ENCODE measurements around the gene TEX44. TPM values are rescaled to one million over a fixed set of nuclear protein-coding genes. Genes with fewer than 3 reads are reported as not detected.

Gene TEX44
- total RNA-seq, 2 donors from 2014 or later = not detected

DNA sequence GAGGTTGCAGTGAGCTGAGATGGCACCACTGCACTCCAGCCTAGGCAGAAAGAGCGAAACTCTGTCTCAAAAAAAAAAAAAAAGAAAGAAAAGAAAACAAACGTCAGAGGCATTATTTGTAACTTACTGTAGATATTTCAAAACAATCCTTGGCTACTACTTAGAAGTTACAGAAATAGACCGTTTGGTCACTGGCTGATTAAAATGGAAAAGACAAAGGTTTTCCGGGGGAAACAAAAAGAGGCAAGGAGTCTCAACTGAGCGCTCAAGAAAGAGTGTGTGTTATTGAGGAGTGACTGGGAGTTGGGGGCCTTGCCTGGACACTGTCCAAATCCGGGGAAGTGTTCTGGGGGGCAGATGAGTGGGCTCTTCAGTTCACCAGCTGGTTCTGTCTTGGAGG, 47.6 kb downstream of the TEX44 start:
- Histone ChIP-seq H3K27ac (peak overlapping the region; percentile 97), H3K4me3 (no peak overlapping the region), H3K9ac (ENCODE audit: low read depth in 2 of 2, low read length in 2 of 2) (peak overlapping the region; percentile 55 to 72), H3K27me3 (no peaks in the 10 kb centered on the region), H3K4me1 (peaks cover 8% of the 10 kb centered on the region), H3K9me3 (no peaks in the 10 kb centered on the region), H3K36me3 (no peaks in the 10 kb centered on the region)
- TF ChIP-seq, protein P1, sequence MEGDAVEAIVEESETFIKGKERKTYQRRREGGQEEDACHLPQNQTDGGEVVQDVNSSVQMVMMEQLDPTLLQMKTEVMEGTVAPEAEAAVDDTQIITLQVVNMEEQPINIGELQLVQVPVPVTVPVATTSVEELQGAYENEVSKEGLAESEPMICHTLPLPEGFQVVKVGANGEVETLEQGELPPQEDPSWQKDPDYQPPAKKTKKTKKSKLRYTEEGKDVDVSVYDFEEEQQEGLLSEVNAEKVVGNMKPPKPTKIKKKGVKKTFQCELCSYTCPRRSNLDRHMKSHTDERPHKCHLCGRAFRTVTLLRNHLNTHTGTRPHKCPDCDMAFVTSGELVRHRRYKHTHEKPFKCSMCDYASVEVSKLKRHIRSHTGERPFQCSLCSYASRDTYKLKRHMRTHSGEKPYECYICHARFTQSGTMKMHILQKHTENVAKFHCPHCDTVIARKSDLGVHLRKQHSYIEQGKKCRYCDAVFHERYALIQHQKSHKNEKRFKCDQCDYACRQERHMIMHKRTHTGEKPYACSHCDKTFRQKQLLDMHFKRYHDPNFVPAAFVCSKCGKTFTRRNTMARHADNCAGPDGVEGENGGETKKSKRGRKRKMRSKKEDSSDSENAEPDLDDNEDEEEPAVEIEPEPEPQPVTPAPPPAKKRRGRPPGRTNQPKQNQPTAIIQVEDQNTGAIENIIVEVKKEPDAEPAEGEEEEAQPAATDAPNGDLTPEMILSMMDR (IDR thresholded peaks at IDR 0.05) = no peak
- DNase-seq = no peak
- intact Hi-C loops (cut with DNase I) = no loop called here

DNA sequence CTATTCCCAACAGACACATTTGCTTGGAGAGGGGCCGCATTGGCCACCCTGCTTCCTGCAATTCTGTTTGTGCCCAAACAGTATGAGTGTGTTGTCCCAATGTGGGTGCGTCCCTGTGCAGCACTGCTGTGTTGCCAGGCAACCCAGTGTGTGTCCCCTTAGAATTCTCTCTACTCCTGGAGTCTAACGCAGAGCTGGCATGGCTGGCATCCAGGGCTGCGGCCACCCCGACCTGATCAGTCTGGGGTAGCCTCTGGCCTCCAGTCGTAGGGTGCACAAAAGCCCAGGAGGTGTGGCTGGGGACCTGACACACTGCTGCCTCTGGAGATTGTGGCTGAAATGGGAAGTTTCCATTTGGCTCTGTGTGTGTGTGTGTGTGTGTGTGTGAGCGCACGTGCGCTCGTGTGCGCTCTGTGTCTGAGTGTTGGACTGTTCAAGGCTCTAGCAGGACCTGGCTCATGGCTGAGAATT, 48.0 kb downstream of the TEX44 start:
- Histone ChIP-seq H3K27me3 (no peaks in the 10 kb centered on the region), H3K4me1 (peaks cover 8% of the 10 kb centered on the region), H3K9ac (ENCODE audit: low read depth in 2 of 2, low read length in 2 of 2) (peak overlapping the region; percentile 55 to 72), H3K4me3 (no peak overlapping the region), H3K27ac (peak overlapping the region; percentile 97), H3K36me3 (no peaks in the 10 kb centered on the region), H3K9me3 (no peaks in the 10 kb centered on the region)
- peak; percentile 63 for DNase-seq
- intact Hi-C loops (cut with DNase I) = no loop called here
- TF ChIP-seq, protein P1 (IDR thresholded peaks at IDR 0.05) = no peak

DNA sequence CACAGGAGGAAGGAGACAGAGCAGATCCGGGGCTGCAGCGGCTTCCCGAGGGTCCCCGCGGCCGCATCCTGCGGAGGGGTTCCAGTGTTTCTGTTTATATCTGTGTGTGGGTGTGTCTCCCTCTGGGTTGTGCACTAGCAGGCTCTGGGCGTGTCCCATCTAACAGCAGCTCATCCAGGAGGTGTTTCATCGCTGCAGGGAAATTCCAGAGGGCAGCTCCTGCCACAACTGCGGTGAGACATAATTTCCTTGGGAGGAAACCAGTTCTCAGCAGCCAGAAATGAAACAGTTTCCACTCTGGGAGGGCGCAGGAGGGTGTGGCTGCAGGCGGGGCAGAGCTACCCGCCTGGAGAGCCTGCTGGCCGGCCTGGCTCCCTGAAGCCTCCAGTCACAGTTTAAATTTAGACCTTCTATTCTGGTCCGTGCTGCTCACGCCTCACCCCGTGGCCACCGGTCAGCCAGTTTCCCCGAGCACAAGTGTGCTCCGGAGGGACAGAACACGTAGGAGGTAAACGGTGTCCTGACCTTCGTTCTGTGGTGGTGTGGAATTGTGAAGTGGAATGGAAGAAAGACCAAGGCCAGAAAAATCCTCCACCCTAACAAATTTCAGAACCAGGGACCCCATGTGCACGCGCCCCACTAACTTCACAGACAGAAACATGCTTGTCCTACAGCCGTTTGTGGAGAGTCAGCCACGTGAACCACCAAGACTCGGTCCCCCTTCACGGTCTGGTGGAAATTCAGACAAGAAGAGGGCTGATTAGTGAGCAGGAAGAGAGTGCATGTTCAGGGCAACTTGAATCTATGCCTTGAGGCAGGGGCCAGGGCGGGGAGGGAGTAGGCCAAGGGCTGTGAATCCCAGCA, 50.2 kb downstream of the TEX44 start:
- no peak overlapping the region for H3K4me3 ChIP-seq
- H3K27me3 ChIP-seq = no peaks in the 10 kb centered on the region
- H3K36me3 ChIP-seq = no peaks in the 10 kb centered on the region
- peak overlapping the region; percentile 51 to 66 for H3K9ac ChIP-seq (ENCODE audit: low read depth in 2 of 2, low read length in 2 of 2)
- H3K27ac ChIP-seq = peak overlapping the region; percentile 97
- H3K9me3 ChIP-seq = no peaks in the 10 kb centered on the region
- H3K4me1 ChIP-seq = peaks cover 16% of the 10 kb centered on the region
- intact Hi-C loops (cut with DNase I) = no loop called here
- DNase-seq = peak; percentile 95
- TF ChIP-seq, protein P1 (IDR thresholded peaks at IDR 0.05) = no peak

DNA sequence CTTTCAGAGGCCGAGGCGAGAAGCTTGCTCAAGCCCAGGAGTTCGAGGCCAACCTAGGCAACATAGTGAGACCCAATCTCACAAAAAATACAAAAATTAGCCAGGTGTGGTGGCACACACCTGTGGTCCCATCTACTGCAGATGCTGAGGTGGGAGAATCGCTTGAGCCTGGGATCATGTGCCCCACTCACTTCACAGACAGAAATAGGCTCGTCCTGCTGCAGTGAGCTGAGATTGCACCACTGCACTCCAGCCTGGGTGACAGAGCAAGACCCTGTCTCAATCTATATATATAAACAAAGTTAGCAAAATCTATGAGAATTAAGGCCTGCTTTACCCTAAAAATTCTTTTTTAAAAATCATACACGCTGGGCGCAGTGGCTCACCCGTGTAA, 50.8 kb downstream of the TEX44 start:
- TF ChIP-seq, protein P1 (IDR thresholded peaks at IDR 0.05) = no peak
- Histone ChIP-seq H3K9ac (ENCODE audit: low read depth in 2 of 2, low read length in 2 of 2) (peak overlapping the region; percentile 45 to 66), H3K9me3 (no peaks in the 10 kb centered on the region), H3K4me1 (peaks cover 16% of the 10 kb centered on the region), H3K27me3 (no peaks in the 10 kb centered on the region), H3K27ac (peak overlapping the region; percentile 97), H3K36me3 (no peaks in the 10 kb centered on the region), H3K4me3 (no peak overlapping the region)
- intact Hi-C loops (cut with DNase I) = no loop called here
- DNase-seq = no peak

Other genes starting within 250 kb of the TEX44 start
- 100 to 1,000 TPM; 244 to 258 TPM for gene B3GNT7, start 197.2 kb upstream of the TEX44 start, total RNA-seq
- 100 to 1,000 TPM; 309 to 534 TPM for gene NCL, start 128.4 kb upstream of the TEX44 start, total RNA-seq
- under 1 TPM; 0.30 to 0.45 TPM for gene NMUR1, start 62.4 kb upstream of the TEX44 start, total RNA-seq
- gene PTMA, start 115.7 kb downstream of the TEX44 start, total RNA-seq = 1,000 to 10,000 TPM; 1,195 to 1,836 TPM
- 10 to 100 TPM; 20.0 to 21.4 TPM for gene PDE6D, start 188.4 kb downstream of the TEX44 start, total RNA-seq
- 10 to 100 TPM; 18.3 to 33.3 TPM for gene COPS7B, start 193.6 kb downstream of the TEX44 start, total RNA-seq

Data from colonic mucosa (tissue), 4 donors.